Adipocyte (in vitro differentiated cells): ENCODE results near the gene C9orf40.

Experiments
- DNase-seq: peaks from one replicate; pipeline ENCODE4 v3.0.0-alpha.2; 2015; ENCODE audit warnings: low read depth
- H3K27me3 ChIP-seq: replicated peaks from 2 replicates; pipeline ENCODE4 v1.7.0; 2013; ENCODE audit warnings: mild to moderate bottlenecking, low read length, moderate library complexity; ENCODE audit not compliant: control insufficient read depth, insufficient read depth
- H3K36me3 ChIP-seq: 2 replicates; pipeline ENCODE4 v1.7.0; 2013; ENCODE audit warnings: low read length, mild to moderate bottlenecking, moderate library complexity; ENCODE audit not compliant: control insufficient read depth, insufficient read depth, severe bottlenecking
- H3K4me1 ChIP-seq: 2 replicates; pipeline ENCODE4 v1.7.0; 2013; ENCODE audit warnings: mild to moderate bottlenecking, low read length, moderate library complexity; ENCODE audit not compliant: control insufficient read depth, insufficient read depth
- H3K4me3 ChIP-seq: 2 replicates; pipeline ENCODE4 v1.7.0; 2013; ENCODE audit warnings: mild to moderate bottlenecking, low read length, moderate library complexity
- H3K9ac ChIP-seq: 2 replicates; pipeline ENCODE4 v1.7.0; 2013; ENCODE audit warnings: mild to moderate bottlenecking, low read length, moderate library complexity
- H3K9me3 ChIP-seq: 2 replicates; pipeline ENCODE4 v1.7.0; 2013; ENCODE audit warnings: mild to moderate bottlenecking, low read length, moderate library complexity; ENCODE audit not compliant: control insufficient read depth

Gene C9orf40

GRCh38 chr9:74935008-74935407 lies 17.7 kb downstream of the C9orf40 start:
- DNase-seq: peak; percentile 6
- Histone ChIP-seq H3K27me3 (no peaks in the 10 kb centered on the region), H3K4me3 (no peak overlapping the region), H3K36me3 (no peaks in the 10 kb centered on the region), H3K9me3 (peaks cover 13% of the 10 kb centered on the region), H3K9ac (no peak overlapping the region), H3K4me1 (peaks cover 3% of the 10 kb centered on the region)

- Histone ChIP-seq H3K9me3 (no peaks in the 10 kb centered on the region), H3K27me3 (no peaks in the 10 kb centered on the region), H3K36me3 (no peaks in the 10 kb centered on the region), H3K4me1 (no peaks in the 10 kb centered on the region), H3K4me3 (no peak overlapping the region), H3K9ac (no peak overlapping the region)
- no peak for DNase-seq
These were observed 31.0 kb downstream of the C9orf40 start for GRCh38 chr9:74921737-74922136.

GRCh38 chr9:74920944-74921626 lies 31.6 kb downstream of the C9orf40 start:
- no peaks in the 10 kb centered on the region for H3K36me3 ChIP-seq
- no peak overlapping the region for H3K4me3 ChIP-seq
- no peaks in the 10 kb centered on the region for H3K27me3 ChIP-seq
- no peak overlapping the region for H3K9ac ChIP-seq
- no peak for DNase-seq
- H3K4me1 ChIP-seq: no peaks in the 10 kb centered on the region
- no peaks in the 10 kb centered on the region for H3K9me3 ChIP-seq

GRCh38 chr9:74910036-74910435 lies 42.7 kb downstream of the C9orf40 start:
- Histone ChIP-seq H3K4me3 (no peak overlapping the region), H3K4me1 (no peaks in the 10 kb centered on the region), H3K9me3 (peaks cover 6% of the 10 kb centered on the region), H3K27me3 (peaks cover 5% of the 10 kb centered on the region), H3K36me3 (no peaks in the 10 kb centered on the region), H3K9ac (no peak overlapping the region)
- no peak for DNase-seq

GRCh38 chr9:74908665-74909064 lies 44.0 kb downstream of the C9orf40 start:
- no peak overlapping the region for H3K9ac ChIP-seq
- DNase-seq: no peak
- H3K4me3 ChIP-seq: no peak overlapping the region
- H3K36me3 ChIP-seq: no peaks in the 10 kb centered on the region
- peaks cover 5% of the 10 kb centered on the region for H3K27me3 ChIP-seq
- peaks cover 6% of the 10 kb centered on the region for H3K9me3 ChIP-seq
- H3K4me1 ChIP-seq: no peaks in the 10 kb centered on the region

- Histone ChIP-seq H3K4me1 (no peaks in the 10 kb centered on the region), H3K36me3 (no peaks in the 10 kb centered on the region), H3K4me3 (no peak overlapping the region), H3K9me3 (peaks cover 5% of the 10 kb centered on the region), H3K9ac (no peak overlapping the region), H3K27me3 (peaks cover 5% of the 10 kb centered on the region)
- DNase-seq: no peak
These were observed 45.6 kb downstream of the C9orf40 start for GRCh38 chr9:74907085-74907484.

- no peak overlapping the region for H3K4me3 ChIP-seq
- DNase-seq: no peak
These were observed 51.7 kb downstream of the C9orf40 start for GRCh38 chr9:74901001-74901400.

More at GRCh38 chr9:74901001-74901400, 51.7 kb downstream of the C9orf40 start:
- H3K36me3 ChIP-seq: no peaks in the 10 kb centered on the region
- H3K9me3 ChIP-seq: no peaks in the 10 kb centered on the region
- H3K9ac ChIP-seq: no peak overlapping the region
- no peaks in the 10 kb centered on the region for H3K4me1 ChIP-seq
- peaks cover 7% of the 10 kb centered on the region for H3K27me3 ChIP-seq
